Thoracic aorta (tissue), 2 donors: ENCODE measurements around the gene DEPDC1B. TPM values are rescaled to one million over a fixed set of nuclear protein-coding genes. Genes with fewer than 3 reads are reported as not detected.

ENCODE experiments used
- ATAC-seq: fragments of 150-250 bp; one replicate; pipeline ENCODE4 v1.8.0; 2017; ENCODE audit warnings: low read depth; ENCODE audit not compliant: insufficient number of reproducible peaks, low FRiP score
- DNase-seq: peaks from one replicate; pipeline ENCODE4 v3.0.0-alpha.2; 2020; ENCODE audit warnings: low spot score
- H3K27ac ChIP-seq, 2 donors: fragments of 200-600 bp; sonication (generic); 1 replicate in 1 of 2; 2 replicates in 1 of 2; pipeline ENCODE4 v1.5.1; 2016; ENCODE audit warnings: mild to moderate bottlenecking in 2 of 2, moderate library complexity in 2 of 2
- H3K27me3 ChIP-seq: fragments of 200-600 bp; sonication (generic); replicated peaks from 2 replicates; pipeline ENCODE4 v1.6.0; 2016; ENCODE audit warnings: mild to moderate bottlenecking; ENCODE audit not compliant: insufficient read depth
- H3K36me3 ChIP-seq: fragments of 200-600 bp; sonication (generic); one replicate; pipeline ENCODE4 v1.5.1; 2016
- H3K4me1 ChIP-seq, 2 donors: fragments of 200-600 bp; sonication (generic); 1 replicate in 1 of 2; 2 replicates in 1 of 2; pipeline versions ENCODE4 v1.5.1 to v1.6.0; 2016; ENCODE audit warnings: low read depth in 2 of 2, mild to moderate bottlenecking in 1 of 2; ENCODE audit not compliant: control insufficient read depth in 1 of 2
- H3K4me3 ChIP-seq: fragments of 200-600 bp; sonication (generic); 2 replicates; pipeline ENCODE4 v1.5.1; 2016; ENCODE audit warnings: mild to moderate bottlenecking
- H3K9me3 ChIP-seq: fragments of 200-600 bp; sonication (generic); 2 replicates; pipeline ENCODE4 v1.5.1; 2016
- total RNA-seq, 2 donors: library from RNA; depleted of rRNA; stranded (reverse); fragments of >200 nt; gene quantifications; one replicate each; pipeline versions ENCODE4 v1.1.0 to v1.2.3, GENCODE V29; 2016
- TF ChIP-seq, protein P1 (sequence below): fragments of 200-600 bp; sonication (generic); IDR thresholded peaks from one replicate; pipeline ENCODE4 v1.5.1; 2019; ENCODE audit warnings: antibody characterized with exemption

DEPDC1B gene
- total RNA-seq, 2 donors from 2014 or later: not detected

GRCh38 chr5:60674251-60675069 lies 25.5 kb downstream of the DEPDC1B start:
- no peaks in the 10 kb centered on the region for H3K36me3 ChIP-seq
- TF ChIP-seq, protein P1, sequence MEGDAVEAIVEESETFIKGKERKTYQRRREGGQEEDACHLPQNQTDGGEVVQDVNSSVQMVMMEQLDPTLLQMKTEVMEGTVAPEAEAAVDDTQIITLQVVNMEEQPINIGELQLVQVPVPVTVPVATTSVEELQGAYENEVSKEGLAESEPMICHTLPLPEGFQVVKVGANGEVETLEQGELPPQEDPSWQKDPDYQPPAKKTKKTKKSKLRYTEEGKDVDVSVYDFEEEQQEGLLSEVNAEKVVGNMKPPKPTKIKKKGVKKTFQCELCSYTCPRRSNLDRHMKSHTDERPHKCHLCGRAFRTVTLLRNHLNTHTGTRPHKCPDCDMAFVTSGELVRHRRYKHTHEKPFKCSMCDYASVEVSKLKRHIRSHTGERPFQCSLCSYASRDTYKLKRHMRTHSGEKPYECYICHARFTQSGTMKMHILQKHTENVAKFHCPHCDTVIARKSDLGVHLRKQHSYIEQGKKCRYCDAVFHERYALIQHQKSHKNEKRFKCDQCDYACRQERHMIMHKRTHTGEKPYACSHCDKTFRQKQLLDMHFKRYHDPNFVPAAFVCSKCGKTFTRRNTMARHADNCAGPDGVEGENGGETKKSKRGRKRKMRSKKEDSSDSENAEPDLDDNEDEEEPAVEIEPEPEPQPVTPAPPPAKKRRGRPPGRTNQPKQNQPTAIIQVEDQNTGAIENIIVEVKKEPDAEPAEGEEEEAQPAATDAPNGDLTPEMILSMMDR: no peak
- no peak overlapping the region for H3K4me3 ChIP-seq
- no peaks in the 10 kb centered on the region for H3K4me1 ChIP-seq
- no peak overlapping the region for H3K27ac ChIP-seq
- no peaks in the 10 kb centered on the region for H3K9me3 ChIP-seq
- no peaks in the 10 kb centered on the region for H3K27me3 ChIP-seq
- DNase-seq: no peak
- no peak for ATAC-seq

GRCh38 chr5:60673334-60673733 lies 26.6 kb downstream of the DEPDC1B start:
- ATAC-seq (no peak), DNase-seq (no peak)
- H3K27me3 ChIP-seq: no peaks in the 10 kb centered on the region
- H3K27ac ChIP-seq: no peak overlapping the region
- H3K9me3 ChIP-seq: no peaks in the 10 kb centered on the region
- no peaks in the 10 kb centered on the region for H3K4me1 ChIP-seq
- TF ChIP-seq, protein P1: no peak
- no peak overlapping the region for H3K4me3 ChIP-seq
- H3K36me3 ChIP-seq: no peaks in the 10 kb centered on the region

DNA sequence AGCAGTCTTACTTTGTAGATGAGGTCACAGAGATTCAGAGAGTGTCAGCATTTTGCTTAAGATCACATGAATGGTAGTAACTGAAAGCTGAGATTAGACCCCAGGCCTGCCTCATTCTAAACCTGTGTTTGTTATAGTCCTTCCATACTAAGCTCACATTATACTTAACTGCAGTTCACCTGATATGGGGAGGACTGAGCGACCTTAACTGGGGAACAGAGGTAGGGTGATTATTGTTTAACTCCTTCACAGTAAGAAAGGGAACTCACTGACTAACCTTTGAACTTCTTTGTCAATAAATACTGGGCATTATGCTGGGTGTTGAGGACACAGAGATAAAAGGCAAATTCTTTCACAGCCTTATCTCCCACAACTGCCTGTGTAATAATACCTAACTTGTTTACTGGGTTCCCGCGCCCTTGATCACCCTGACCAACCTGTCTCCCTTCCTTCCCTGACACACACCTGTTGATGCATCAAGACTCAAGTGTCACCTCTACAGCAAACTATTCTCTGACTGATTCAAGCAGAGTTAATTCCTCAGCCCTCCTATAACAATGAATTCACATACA lies 27.2 kb downstream of the DEPDC1B start:
- Histone ChIP-seq H3K27ac (no peak overlapping the region), H3K4me3 (no peak overlapping the region), H3K27me3 (no peaks in the 10 kb centered on the region), H3K9me3 (no peaks in the 10 kb centered on the region), H3K4me1 (no peaks in the 10 kb centered on the region), H3K36me3 (no peaks in the 10 kb centered on the region)
- DNase-seq (no peak), ATAC-seq (no peak)
- TF ChIP-seq, protein P1: no peak

DNA sequence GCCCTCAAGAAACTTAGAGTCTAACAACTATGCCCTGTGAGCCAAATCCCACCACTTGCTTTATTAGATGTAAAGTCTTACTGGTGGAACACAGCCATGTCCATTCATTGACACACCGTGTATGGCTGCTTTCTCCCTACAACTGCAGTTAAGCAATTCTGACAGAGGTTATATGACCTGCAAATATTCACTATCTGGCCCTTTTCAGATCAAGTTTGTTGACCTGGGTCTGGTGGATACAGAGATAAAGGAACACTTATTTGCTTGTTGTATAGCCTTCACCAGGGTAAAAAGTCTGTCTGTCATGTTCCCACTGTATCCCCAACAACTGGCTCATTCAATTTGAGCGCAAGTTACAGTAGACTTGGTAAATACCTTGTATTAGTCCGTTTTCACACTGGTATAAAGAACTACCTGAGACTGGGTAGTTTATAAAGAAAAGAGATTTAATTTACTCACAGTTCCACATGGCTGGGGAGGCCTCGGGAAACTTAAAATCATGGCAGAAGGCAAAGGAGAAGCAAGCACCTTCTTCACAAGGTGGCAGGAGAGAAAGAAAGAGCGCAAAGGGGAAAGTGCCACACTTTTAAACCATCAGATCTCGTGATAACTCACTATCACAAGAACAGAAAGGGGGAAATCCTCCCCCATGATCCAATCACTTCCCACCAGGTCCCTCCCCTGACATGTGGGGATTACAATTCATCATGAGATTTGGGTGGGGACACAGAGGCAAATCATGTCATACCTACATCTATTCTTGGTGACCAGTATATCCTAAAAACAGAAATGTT lies 27.9 kb downstream of the DEPDC1B start:
- TF ChIP-seq, protein P1: no peak
- H3K4me3 ChIP-seq: no peak overlapping the region
- H3K36me3 ChIP-seq: no peaks in the 10 kb centered on the region
- no peaks in the 10 kb centered on the region for H3K9me3 ChIP-seq
- H3K27ac ChIP-seq: no peak overlapping the region
- H3K27me3 ChIP-seq: no peaks in the 10 kb centered on the region
- no peak for DNase-seq
- ATAC-seq: no peak
- H3K4me1 ChIP-seq: no peaks in the 10 kb centered on the region

DNA sequence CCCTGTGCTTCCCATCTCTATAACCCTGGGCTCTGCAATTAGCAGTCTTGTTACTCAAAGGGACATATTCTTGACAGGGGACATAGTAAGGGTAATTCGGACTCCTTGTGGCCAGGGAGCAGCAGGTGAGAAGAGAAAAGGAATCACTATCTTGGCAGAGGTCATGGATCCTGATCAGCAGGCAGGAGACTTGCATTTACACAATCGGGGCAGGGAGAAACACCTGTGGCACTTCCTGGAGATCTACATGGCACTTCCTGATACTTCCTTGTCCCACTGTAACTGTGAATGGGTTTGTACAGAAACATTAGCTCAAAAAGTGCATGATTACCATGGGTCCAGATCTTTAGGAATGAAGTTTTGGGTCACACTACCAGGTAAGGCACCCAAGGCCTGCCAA lies 29.2 kb downstream of the DEPDC1B start:
- Histone ChIP-seq H3K36me3 (no peaks in the 10 kb centered on the region), H3K27me3 (no peaks in the 10 kb centered on the region), H3K27ac (no peak overlapping the region), H3K9me3 (no peaks in the 10 kb centered on the region), H3K4me3 (no peak overlapping the region), H3K4me1 (no peaks in the 10 kb centered on the region)
- ATAC-seq: no peak
- TF ChIP-seq, protein P1: no peak
- no peak for DNase-seq
